Adrenal gland (tissue), 5 donors: ENCODE data around the gene WFDC13.
"Not testable (repeated sequence)": the region's sequence is repeated elsewhere in the genome, so short reads cannot be mapped to it uniquely, and the experiment has no call there.

ENCODE experiments used
- POLR2A ChIP-seq, 2 donors: fragments of 450-650 bp; IDR thresholded peaks; one replicate each; pipeline ENCODE4 v1.6.1; 2017; ENCODE audit warnings: antibody characterized with exemption in 2 of 2, mild to moderate bottlenecking in 2 of 2, moderate library complexity in 1 of 2
- TF ChIP-seq, protein P1 (sequence below), 6 experiments: fragments of 450-650 bp in 4 of 6; fragments of 200-600 bp in 2 of 6; sonication (generic) in 1 of 6; IDR thresholded peaks; 1 replicate in 5 of 6; 2 replicates in 1 of 6; pipeline versions ENCODE4 v1.5.1 to v1.8.0; 2016 to 2021; ENCODE audit warnings: antibody characterized with exemption in 6 of 6, mild to moderate bottlenecking in 2 of 6, moderate library complexity in 1 of 6
- donor health status: DM: no; HTN: no; CAD: no.

DNA sequence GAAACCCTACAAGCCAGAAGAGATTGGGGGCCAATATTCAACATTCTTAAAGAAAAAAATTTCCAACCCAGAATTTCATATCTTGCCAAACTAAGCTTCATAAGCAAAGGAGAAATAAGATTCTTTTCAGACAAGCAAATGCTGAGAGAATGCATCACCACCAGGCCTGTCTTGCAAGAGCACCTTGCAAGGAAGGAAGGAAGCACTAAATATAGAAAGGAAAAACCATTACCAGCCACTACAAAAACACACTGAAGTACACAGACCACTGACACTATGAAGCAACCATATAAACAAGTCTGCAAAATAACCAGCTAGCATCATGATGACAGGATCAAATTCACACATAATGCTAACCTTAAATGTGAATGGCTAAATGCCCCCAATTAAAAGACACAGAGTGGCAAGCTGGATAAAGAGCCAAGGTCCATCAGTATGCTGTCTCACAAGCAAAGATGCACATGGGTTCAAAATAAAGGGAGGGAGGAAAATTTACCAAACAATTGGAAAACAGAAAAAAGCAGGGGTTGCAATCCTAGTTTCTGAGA is 14.4 kb downstream of the WFDC13 start:
- TF ChIP-seq POLR2A (IDR thresholded peaks at IDR 0.05), result not testable (repeated sequence)
- TF ChIP-seq, protein P1, sequence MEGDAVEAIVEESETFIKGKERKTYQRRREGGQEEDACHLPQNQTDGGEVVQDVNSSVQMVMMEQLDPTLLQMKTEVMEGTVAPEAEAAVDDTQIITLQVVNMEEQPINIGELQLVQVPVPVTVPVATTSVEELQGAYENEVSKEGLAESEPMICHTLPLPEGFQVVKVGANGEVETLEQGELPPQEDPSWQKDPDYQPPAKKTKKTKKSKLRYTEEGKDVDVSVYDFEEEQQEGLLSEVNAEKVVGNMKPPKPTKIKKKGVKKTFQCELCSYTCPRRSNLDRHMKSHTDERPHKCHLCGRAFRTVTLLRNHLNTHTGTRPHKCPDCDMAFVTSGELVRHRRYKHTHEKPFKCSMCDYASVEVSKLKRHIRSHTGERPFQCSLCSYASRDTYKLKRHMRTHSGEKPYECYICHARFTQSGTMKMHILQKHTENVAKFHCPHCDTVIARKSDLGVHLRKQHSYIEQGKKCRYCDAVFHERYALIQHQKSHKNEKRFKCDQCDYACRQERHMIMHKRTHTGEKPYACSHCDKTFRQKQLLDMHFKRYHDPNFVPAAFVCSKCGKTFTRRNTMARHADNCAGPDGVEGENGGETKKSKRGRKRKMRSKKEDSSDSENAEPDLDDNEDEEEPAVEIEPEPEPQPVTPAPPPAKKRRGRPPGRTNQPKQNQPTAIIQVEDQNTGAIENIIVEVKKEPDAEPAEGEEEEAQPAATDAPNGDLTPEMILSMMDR (IDR thresholded peaks at IDR 0.05), result not testable (repeated sequence)
